CD4-positive, alpha-beta T cell treated with Interleukin-15 for 1 hour (primary cell): ENCODE data around the gene KIF17.

Source experiments
- DNase-seq: peaks from one replicate; pipeline ENCODE4 v3.0.0-alpha.2; 2020

The KIF17 gene

GRCh38 chr1:20657024-20657423, 60.8 kb downstream of the KIF17 start:
- no peak for DNase-seq

- no peak for DNase-seq
Measured at GRCh38 chr1:20654104-20654690, 63.6 kb downstream of the KIF17 start.

GRCh38 chr1:20652300-20652699, 65.5 kb downstream of the KIF17 start:
- no peak for DNase-seq

GRCh38 chr1:20648946-20649345, 68.9 kb downstream of the KIF17 start:
- no peak for DNase-seq

GRCh38 chr1:20648438-20648837, 69.4 kb downstream of the KIF17 start:
- DNase-seq, result no peak

- no peak for DNase-seq
Measured at GRCh38 chr1:20645414-20645813, 72.4 kb downstream of the KIF17 start.

- no peak for DNase-seq
Measured at GRCh38 chr1:20644416-20644815, 73.4 kb downstream of the KIF17 start.

GRCh38 chr1:20643080-20643479, 74.7 kb downstream of the KIF17 start:
- DNase-seq, result no peak

GRCh38 chr1:20641975-20642374, 75.8 kb downstream of the KIF17 start:
- no peak for DNase-seq

- peak; percentile 45 for DNase-seq
Measured at GRCh38 chr1:20640183-20640597, 77.6 kb downstream of the KIF17 start.

GRCh38 chr1:20636785-20637347, 80.9 kb downstream of the KIF17 start:
- DNase-seq, result no peak

- no peak for DNase-seq
Measured at GRCh38 chr1:20634594-20635084, 83.2 kb downstream of the KIF17 start.

- no peak for DNase-seq
Measured at GRCh38 chr1:20634065-20634593, 83.7 kb downstream of the KIF17 start.

- DNase-seq, result peak; percentile 85
Measured at GRCh38 chr1:20633190-20634064, 84.4 kb downstream of the KIF17 start, which contains the start of gene PINK1. Gene PINK1, plus strand, starts transcription at chr1:20633458. Its CDS starts 91 bp downstream, at chr1:20633549.

GRCh38 chr1:20632386-20632785, 85.4 kb downstream of the KIF17 start:
- DNase-seq, result no peak

GRCh38 chr1:20630729-20631128, 87.1 kb downstream of the KIF17 start:
- no peak for DNase-seq

- no peak for DNase-seq
Measured at GRCh38 chr1:20626524-20626923, 91.3 kb downstream of the KIF17 start.

GRCh38 chr1:20626098-20626427, 91.7 kb downstream of the KIF17 start:
- no peak for DNase-seq

- DNase-seq, result no peak
Measured at GRCh38 chr1:20625176-20626097, 92.4 kb downstream of the KIF17 start.

GRCh38 chr1:20624709-20625108, 93.1 kb downstream of the KIF17 start:
- no peak for DNase-seq

- DNase-seq, result no peak
Measured at GRCh38 chr1:20621012-20621411, 96.8 kb downstream of the KIF17 start.

GRCh38 chr1:20619999-20620398, 97.8 kb downstream of the KIF17 start:
- no peak for DNase-seq

- no peak for DNase-seq
Measured at GRCh38 chr1:20618550-20618949, 99.3 kb downstream of the KIF17 start.
